Stimulated activated CD8-positive, alpha-beta memory T cell treated with anti-CD3 and anti-CD28 coated beads, Interleukin-4, amount 100 ng/mL, for 48 hours (primary cell): Measurements from ENCODE around the gene DNAAF5.
"Not testable (repeated sequence)": the region's sequence is repeated elsewhere in the genome, so short reads cannot be mapped to it uniquely, and the experiment has no call there.

ENCODE experiments used
- DNase-seq: peaks from one replicate; pipeline ENCODE4 v3.0.0-alpha.2; 2020

DNAAF5 gene

DNA sequence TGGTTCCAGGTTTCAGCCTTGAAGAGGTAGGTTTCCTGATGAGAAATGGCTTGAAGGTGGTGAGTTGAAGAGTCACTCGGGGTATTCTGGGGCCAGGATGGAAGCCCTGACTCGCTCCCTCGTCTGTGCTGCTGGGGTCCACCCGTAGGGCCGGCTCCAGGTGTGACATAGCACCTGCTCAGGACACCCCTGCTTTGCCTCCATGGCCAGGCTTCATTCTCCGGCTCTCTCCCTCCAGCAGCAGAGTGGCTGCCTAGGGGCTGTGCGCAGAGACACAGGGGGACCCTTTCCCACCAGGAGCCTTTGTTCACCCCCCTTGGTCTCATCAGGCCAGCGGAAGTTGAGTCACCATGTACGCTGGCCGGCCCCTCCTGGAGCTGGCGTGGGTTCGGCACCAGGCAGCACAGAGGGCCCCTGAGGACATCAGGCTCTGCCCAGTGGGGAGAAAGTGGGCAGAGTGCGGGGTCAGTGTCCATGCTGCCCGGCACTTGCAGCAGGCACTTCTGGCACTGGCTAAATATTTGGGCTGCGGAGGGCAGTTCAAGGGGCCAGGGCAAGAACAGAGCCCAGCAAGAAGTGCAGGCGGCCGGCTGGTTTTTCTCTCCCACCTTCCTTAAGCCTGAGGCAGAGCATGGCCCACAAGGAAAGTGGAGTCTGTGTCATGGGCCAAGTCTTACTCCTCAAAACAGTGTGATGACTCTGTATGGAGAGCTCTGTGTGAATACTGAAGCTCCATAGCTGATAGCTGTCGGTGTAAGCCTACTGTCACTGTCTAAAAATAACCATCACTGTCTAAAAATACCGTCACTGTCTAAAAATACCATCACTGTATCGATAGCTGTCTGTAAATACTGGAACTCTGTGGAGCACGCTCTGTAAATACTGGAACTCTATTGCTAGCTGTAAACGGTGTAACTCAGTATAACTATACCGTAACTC is 4.3 kb downstream of the DNAAF5 start:
- no peak for DNase-seq

DNA sequence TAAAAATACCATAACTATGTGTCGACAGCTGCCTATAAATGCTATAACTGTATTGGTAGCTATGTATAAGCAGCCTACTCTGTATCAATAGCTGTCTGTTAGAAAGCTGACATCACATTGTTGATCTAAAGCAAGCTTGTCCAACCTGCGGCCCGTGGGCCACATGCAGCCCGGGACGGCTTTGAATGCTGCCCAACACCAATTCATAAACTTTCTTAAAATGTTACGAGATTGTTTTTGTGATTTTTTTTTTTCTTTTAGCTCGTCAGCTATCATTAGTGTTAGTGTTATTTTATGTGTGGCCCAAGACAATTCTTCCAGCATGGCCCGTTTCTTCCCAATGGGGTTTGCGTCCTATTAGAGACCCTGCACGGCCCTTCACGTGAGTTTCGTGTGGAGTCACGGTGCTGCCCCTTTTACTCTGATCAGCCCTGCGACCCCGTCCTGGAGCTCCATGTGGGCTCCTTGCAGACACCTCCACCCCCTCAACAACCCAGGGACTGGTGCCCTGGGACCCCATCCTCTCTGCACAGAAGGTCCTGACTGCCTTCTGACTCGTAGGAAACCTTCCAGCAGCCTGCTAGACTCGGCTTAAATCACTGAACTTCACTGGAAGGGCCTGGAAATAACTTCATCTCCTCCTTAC is 5.1 kb downstream of the DNAAF5 start:
- DNase-seq, result no peak

DNA sequence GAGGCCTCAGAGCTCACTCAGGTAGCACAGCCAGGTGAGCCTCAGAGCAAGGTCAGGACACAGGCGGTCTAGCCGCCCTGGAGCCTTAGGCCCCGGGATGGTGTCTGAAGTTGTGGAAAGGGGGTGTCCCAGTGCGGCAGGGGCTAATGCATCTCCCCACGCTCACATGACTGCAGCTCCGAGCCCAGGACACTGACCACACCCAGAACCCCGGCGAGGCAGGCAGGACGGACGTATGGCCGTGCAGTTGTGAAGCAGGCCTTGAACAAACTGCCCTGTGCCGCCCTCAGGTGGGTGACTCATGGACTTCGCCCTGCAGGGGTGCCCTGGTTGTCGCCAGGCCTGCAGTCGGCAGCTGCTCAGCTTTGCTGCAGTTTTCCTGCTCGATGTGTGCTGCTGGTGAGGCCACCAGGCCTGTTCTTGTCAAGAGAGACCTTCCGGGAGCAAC is 5.6 kb downstream of the DNAAF5 start:
- no peak for DNase-seq

DNA sequence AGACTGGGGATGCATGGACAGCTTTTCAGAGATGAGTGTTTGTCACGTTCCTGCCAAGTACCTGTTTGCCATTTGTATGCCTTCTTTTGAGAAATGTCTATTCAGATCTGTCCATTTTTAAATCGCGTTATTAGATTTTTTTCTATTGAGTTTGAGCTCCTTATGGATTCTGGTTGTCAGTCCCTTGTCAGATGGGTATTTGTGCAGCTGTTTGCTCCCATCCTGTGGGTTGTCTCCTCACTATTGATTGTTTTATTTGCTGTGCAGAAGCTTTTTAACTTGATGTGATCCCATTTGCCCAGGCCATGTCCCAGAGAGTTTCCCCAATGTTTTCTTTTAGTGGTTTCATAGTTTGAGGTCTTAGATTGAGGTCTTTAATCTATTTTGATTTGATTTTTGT is 6.1 kb downstream of the DNAAF5 start:
- no peak for DNase-seq

DNA sequence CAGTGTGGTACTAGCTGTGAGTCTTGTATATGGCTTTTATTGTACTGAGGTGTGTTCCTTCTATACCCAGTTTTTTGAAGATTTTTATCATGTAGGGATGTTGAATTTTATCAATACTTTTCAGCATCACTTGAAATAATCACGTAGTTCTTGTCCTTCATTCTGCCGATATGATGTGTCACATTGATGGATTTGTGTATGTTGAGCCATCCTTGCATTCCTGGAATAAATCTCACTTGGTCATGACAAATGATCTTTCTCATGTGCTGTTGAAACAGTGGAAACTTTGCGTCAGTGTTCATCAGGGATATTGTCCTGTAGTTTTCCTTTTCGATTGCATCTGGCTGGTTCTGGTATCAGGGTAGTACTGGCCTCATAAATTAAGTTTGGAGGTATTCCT is 7.7 kb downstream of the DNAAF5 start:
- DNase-seq, result no peak

DNA sequence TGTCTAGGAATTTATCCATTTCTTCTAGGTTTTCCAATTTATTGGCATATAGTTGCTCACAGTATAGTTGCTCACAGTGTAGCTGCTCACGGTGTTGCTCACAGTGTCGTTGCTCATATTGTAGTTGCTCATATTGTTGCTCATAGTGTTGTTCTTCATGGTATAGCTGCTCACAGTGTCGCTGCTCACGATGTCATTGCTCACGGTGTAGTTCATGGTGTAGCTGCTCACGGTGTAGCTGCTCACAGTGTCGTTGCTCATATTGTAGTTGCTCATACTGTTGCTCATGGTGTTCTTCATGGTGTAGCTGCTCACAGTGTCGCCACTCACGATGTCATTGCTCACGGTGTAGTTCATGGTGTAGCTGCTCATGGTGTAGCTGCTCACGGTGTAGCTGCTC is 8.3 kb downstream of the DNAAF5 start:
- no peak for DNase-seq

DNA sequence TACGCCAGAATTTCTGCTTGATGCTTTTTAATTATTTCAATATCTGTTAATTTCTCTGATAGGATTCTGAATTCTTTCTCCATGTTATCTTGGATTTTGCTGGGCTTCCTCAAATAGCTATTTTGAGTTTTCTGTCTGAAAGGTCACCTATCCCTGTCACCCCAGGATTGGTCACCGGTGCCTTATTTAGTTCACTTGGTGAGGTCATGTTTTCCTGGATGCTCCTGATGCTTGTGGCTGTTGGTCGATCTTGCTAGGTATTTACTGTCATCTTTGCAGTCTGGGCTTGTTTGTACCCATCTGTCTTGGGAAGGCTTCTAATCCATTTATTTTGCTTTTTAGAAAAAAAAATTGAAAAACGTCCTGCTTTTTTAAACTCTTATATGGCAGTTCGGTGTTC is 11.7 kb downstream of the DNAAF5 start:
- no peak for DNase-seq

DNA sequence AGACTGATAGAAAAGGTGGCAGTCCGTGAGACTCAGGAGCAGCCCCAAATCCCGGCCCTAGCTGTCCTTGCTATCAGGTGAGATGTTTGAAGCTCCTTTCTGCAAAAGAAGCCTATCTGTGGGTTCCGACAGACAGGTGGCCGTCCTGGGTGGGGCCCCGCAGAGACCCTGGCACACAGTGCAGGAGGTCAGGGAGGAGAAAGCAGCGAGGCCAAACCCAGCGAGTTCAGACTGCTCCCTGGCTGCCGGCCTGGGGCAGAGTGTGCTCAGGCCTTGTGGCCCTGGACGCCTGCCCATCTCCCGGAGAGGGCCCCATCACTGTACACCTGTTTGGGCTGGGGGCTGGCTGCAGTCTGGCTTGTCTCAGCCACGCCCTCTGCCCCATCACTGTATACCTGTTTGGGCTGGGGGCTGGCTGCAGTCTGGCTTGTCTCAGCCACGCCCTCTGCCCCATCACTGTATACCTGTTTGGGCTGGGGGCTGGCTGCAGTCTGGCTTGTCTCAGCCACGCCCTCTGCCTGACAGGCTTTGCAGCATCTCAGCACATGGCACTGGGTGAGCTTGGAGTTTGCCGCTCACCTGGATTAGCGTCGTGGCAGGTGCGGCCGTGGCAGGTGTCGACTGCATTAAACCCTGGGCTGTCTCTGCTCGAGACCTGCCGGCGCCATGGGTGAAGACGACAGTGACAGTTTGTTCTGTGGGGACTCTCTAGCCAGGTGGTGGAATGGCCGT is 12.4 kb downstream of the DNAAF5 start:
- no peak for DNase-seq

DNA sequence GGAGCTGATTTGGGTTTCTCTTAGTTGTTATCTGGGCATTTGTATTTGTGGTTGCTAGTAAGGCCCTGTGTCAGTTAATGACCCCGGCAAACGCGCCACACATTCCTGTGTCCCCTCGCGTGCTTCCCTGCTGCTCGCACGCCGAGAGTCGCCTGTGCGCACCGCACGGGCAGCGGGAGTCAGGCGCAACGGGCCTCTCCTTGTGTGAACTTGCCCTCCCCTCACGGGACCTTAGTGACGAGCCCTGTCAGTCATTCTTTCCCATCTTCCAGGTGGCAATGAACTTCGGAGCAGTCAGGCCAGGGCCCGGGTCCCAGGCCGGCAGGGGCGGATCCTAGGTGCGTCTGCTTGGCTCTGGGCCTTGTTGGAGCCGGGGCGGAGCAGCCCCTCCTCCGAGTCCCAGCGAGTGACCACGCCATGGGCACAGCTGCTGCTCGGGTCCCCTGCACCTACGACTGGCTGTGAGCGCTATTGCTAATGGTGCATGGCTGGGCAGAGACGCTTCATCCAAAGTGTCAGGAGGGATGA is 13.0 kb downstream of the DNAAF5 start:
- DNase-seq, result no peak

DNA sequence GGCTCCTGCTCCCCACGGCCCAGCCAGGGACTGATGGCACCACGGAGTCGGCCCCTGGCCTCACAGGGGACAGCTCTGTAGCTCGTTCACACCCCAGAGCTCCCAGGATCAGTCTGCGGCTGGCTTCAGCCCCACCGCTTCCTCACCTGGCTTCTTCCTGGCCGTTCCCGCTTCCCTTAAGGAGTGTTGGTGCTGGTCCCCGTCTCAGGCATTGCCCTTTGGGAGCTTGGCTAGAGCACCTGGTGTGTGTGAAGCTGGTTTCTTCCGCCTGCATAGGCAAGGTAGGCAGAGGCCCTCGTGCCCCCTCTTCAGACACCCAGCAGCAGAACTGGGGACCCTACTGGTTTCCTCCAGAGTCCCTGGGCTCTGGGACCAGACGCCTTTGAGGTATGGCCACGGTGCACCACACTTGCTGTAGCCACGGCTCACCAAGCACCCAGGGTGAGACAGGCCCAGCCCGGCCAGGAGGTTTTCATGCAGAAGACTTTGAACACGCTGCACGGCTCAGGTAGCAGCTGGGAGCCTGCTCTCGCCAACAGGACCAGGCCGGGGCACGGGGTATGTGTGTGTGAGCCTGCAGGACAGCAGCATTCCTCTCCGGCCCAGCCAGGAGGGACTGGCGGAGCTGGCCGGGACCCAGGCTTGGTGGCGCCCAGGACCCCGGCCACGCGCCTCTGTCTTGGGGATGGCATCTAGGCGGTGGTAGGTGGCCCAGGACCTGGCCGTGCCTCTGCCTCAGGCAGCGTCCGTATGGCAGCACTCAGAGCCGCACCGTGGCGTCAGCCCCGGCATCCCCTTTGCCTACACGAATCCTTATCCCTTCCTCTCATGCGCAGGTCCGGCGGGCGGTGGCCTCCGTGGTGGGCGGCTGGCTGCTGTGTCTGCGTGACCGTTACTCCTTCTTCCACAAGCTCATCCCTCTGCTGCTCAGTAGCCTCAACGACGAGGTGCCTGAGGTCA is 13.8 kb downstream of the DNAAF5 start:
- DNase-seq, result no peak

DNA sequence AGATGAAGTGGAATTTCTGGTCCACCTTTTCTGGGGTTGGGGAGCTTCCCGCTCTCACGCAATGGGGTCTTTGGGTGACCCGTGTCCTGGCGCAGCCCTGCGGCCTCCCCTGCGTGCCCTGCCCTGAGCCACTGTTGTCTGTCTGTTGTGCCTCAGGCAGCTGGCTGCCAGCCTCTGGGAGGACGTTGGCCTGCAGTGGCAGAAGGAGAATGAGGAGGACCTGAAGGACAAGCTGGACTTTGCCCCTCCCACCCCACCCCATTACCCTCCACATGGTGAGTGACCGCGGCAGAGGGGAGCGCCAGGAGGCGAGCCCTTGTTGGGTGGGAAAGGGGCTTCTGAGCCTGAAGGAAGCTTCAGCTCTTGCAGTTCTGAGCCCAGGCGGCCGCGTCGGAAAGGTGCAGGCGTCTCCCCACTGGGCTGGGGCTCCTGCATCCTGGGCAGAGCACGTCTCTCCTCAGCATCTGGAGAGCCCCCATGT is 14.7 kb downstream of the DNAAF5 start:
- DNase-seq, result no peak

DNA sequence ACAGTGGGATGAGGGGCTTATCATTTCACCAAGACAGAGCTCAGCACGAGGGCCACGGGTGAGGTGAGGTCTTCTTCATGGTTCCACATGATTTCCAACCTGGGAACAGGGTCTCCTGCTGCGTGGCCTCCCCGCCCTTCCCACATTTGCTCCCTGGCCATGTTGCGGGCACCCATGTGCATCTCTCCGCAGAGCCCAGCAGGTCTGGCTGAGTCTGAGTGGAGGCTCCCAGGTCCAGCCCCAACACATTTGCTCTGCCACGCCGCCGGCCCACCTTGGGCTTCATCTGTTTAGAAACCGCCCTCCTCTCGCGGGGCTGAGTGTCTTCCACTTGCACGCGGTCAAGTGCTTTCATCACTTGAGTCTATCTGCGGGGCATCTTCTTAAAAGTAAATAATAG is 15.4 kb downstream of the DNAAF5 start:
- no peak for DNase-seq

DNA sequence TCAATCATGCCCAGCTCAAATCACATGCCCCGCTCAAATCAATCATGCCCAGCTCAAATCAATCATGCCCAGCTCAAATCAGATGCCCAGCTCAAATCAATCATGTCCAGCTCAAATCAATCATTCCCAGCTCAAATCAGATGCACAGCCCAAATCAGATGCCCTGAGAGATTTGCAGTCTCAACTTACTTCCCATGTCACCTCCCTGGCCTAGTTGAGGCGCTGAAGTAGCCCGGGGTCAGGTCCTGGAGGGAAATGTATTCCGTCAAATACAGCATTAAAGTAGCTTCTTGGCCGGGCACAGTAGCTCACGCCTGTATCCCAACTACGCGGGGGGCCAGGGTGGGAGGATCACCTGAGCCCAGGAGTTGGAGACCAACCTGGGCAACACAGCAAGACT is 16.3 kb downstream of the DNAAF5 start:
- DNase-seq, result no peak

DNA sequence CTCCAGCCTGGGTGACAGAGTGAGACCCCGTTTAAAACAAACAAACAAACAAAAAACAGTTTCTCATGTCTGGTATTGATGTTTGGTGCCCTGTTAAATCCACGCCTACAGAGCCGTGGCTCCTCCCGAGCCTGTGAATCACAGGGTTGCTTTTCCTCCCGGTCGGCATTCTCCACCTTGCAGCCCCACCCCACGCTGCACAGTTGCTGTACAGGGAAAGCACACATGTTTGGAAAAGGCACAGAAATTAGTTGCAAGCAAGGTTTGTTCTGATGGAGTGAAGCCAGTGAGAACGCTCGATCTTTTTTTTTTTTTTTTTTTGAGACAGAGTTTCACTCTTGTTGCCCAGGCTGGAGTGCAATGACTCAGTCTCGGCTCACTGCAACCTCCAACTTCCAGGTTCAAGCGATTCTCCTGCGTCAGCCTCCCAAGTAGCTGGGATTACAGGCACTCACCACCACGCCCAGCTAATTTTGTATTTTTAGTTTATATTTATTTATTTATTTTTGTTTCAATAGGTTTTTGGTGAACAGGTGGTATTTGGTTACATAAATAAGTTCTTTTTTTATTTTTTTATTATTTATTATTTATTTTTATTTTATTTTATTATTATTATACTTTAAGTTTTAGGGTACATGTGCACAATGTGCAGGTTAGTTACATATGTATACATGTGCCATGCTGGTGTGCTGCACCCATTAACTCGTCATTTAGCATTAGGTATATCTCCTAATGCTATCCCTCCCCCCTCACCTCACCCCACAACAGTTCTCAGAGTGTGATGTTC is 17.0 kb downstream of the DNAAF5 start:
- DNase-seq, result not testable (repeated sequence)

DNA sequence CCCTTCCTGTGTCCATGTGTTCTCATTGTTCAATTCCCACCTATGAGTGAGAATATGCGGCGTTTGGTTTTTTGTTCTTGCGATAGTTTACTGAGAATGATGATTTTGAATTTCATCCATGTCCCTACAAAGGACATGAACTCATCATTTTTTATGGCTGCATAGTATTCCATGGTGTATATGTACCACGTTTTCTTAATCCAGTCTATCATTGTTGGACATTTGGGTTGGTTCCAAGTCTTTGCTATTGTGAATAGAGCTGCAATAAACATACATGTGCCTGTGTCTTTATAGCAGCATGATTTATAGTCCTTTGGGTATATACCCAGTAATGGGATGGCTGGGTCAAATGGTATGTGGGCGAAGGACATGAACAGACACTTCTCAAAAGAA is 17.6 kb downstream of the DNAAF5 start:
- not testable (repeated sequence) for DNase-seq

DNA sequence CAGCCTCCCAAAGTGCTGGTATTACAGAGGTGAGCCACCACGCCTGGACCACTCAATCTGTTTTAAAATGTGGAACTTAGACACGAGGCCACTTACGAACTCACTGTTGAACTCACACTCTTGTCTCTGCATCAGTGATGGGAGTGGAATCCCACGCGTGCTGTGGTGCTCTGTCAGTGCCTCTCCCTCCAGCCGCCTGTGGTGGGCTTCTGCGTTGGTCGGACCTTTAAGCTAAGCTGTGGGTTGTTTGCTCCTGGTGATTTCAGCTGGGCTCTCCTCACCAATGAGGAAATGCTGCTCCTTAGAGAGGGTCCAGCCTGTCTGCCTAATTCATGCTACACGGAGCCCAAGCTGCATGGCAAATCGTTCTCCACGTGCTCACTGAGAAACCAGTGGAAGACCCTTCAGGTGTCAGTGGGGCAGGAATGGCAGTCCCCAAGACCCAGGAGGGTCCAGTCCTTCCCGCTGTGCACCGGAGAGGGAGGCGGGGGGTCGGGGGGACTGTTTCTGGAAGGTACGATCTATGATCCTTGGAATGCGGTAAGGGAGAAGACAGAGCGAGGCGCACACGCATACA is 18.4 kb downstream of the DNAAF5 start:
- no peak for DNase-seq

DNA sequence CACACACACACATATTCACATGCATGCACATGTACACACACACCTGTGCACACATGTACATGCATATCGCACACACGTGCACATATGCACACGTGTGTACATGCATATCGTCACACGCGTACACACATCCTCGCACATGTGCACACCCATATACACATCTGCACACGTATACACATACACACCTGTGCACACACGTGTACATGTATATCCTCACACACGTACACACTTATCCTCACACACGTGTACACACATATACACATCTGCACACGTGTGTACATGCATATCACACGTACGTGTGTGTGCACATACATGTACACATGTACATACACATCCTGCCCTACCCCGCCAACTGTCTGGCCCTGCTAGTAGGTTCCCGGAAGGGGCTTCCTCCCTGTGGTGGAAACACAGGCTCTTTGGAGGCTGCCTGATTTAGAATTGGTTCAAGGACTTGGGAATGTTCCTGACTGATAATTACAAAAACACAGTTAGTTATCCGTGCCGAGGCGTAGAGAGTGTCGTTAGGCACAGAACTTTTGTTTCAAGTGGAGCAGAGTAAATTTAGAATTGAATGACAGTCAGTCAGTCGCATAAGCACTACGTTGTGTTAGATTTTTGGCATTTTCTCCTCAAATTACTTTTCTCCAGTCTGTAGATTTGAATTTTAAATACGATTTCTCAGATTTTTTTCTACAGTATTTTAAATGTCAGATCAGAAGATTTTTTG is 19.1 kb downstream of the DNAAF5 start:
- DNase-seq, result no peak

DNA sequence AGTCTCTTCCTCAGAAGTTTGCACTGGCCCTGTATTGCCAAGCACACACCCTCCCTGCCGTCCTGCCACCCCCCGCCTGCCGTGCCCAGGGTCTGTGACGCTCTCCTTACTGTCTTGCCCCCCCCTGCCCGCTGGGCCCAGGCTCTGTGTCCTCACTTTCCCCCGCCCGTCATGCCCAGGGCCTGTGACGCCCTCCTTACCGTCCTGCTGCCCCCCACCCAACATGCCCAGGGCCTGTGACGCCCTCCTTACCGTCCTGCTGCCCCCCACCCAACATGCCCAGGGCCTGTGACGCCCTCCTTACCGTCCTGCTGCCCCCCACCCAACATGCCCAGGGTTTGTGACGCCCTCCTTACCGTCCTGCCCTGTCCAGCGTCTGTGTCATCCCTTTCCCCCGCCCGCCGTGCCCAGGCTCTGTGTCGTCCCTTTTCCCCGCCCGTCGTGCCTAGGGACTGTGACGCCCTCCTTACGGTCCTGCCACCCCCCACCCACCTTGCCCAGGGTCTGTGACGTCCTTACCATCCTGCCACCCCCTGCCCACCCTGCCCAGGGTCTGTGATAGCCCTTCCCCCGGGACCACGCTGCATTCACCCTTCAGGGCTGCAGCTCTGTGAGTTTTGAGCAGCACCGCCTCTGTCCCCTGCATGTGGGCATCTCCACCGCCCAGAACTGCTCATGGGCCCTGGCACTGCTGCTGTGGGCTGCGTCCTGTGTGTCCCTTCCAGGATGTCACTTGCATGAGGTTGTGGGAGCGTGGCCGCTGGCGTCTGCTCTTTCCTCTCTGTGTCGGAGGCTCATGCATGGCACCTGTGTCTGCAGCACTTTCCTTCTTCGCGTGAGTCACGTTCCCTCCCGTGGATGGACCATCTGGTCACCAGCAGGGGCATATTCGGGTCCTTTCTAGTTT is 19.9 kb downstream of the DNAAF5 start:
- DNase-seq, result no peak

DNA sequence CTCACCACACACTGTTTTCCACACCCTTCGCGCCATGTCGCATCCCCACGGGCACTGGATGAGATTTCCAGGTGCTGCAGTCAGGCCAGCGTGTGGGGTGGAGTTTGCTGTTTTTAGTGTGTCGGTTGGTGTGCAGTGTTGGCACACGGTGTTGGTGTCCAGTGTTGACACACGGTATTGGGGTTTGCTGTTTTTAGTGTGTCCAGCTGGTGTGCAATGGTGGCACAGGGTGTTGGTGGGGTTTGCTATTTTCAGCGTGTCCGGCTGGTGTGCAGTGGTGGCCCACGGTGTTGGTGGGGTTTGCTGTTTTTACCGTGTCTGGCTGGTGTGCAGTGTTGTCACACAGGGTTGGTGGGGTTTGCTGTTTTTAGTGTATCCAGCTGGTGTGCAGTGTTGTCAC is 20.7 kb downstream of the DNAAF5 start:
- no peak for DNase-seq
